Testis (tissue), 2 donors: ENCODE measurements around the gene KIAA0513.

ENCODE experiments used
- POLR2A ChIP-seq: fragments of 450-650 bp; IDR thresholded peaks from one replicate; pipeline ENCODE4 v1.6.1; 2017; ENCODE audit warnings: antibody characterized with exemption, mild to moderate bottlenecking, moderate library complexity
- TF ChIP-seq, protein P1 (sequence below), 3 experiments: fragments of 450-650 bp in 2 of 3; fragments of 200-600 bp in 1 of 3; sonication (generic) in 1 of 3; IDR thresholded peaks; one replicate each; pipeline ENCODE4 v1.5.1; 2016 to 2019; ENCODE audit warnings: antibody characterized with exemption in 3 of 3, mild to moderate bottlenecking in 2 of 3, moderate library complexity in 1 of 3

- TF ChIP-seq, protein P1, sequence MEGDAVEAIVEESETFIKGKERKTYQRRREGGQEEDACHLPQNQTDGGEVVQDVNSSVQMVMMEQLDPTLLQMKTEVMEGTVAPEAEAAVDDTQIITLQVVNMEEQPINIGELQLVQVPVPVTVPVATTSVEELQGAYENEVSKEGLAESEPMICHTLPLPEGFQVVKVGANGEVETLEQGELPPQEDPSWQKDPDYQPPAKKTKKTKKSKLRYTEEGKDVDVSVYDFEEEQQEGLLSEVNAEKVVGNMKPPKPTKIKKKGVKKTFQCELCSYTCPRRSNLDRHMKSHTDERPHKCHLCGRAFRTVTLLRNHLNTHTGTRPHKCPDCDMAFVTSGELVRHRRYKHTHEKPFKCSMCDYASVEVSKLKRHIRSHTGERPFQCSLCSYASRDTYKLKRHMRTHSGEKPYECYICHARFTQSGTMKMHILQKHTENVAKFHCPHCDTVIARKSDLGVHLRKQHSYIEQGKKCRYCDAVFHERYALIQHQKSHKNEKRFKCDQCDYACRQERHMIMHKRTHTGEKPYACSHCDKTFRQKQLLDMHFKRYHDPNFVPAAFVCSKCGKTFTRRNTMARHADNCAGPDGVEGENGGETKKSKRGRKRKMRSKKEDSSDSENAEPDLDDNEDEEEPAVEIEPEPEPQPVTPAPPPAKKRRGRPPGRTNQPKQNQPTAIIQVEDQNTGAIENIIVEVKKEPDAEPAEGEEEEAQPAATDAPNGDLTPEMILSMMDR (IDR thresholded peaks at IDR 0.05), result no peak
- TF ChIP-seq POLR2A, result no peak
These were observed 48.1 kb upstream of the KIAA0513 start for GRCh38 chr16:84979516-84979915.
